Omental fat pad (tissue), 4 donors: ENCODE results near the gene EXOC3. TPM values are rescaled to one million over a fixed set of nuclear protein-coding genes. Genes with fewer than 3 reads are reported as not detected.

Source experiments
- ATAC-seq: fragments of 150-250 bp; one replicate; pipeline ENCODE4 v1.9.1; 2016; ENCODE audit warnings: mild to moderate bottlenecking, moderate library complexity; ENCODE audit not compliant: low FRiP score
- DNase-seq: peaks from one replicate; pipeline ENCODE4 v3.0.0-alpha.2; 2019; ENCODE audit warnings: low spot score
- CTCF ChIP-seq, 3 donors: fragments of 450-650 bp; IDR thresholded peaks; one replicate each; pipeline ENCODE4 v1.5.1; 2016 to 2017; ENCODE audit warnings: antibody characterized with exemption in 3 of 3, mild to moderate bottlenecking in 3 of 3, moderate library complexity in 2 of 3
- total RNA-seq, 4 donors: library from RNA; depleted of rRNA; stranded (reverse); fragments of >200 nt; gene quantifications; one replicate each; pipeline ENCODE4 v1.1.0, GENCODE V29; 2016

EXOC3 gene
- total RNA-seq, 4 donors from 2014 or later = 46.0 to 56.1 (median 49.5) TPM

DNA sequence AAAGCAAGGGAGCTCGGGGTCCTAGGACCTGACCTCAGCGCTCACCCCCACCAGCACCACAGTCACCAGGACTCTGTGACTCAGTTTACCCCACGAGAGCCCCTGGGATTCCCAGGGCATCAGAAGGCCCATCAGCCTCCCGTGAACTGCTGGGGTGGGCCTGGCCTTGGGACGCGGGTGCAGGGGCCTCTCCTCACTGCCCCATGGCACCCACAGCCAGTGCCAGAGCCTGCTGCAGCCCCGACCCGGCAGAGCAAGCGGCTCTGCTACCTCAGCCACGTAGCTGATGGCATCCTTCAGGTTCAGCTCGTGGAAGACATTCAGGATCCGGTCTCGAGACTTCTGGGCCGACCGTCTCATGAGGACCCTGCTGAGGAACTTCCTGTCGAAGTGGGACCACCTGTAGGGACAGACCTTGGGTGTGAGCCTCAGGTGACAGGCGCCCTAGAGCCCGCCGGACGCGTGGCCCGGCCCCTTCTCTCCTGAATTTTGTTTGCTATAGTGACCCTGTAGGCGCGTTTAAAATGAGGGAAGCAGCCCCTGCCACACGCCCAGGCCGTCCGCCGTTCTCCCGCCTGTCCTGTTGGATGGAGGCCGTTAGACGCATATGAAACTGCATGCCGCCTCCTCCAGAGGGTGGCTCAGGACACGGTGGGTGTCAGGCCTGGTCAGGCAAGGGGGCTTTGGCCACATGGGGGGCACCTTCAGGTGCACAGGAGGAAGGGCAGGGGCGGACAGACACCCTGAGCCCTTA, 36.8 kb downstream of the EXOC3 start:
- no peak for TF ChIP-seq CTCF (IDR thresholded peaks at IDR 0.05)
- ATAC-seq (no peak), DNase-seq (no peak)

DNA sequence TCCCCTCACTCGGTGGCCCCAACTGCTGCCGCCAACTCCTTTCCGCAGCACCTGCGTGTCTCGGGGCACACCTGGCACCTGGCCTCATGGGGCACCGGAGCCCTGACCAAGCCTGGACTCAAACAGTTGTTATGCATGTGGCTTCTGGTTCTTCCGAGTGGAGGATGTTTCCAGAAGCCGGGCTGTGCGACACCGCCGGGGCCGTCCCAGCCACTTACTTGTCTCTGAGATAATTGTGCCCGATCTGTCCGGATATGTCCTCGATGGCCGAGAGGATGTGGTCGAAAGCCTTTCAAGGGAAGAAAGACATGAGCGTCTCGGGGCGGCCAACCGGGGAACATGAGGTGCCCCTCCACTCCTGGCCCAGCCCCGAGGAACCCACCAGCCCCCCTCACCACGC, 38.4 kb downstream of the EXOC3 start:
- ATAC-seq = no peak
- TF ChIP-seq CTCF (IDR thresholded peaks at IDR 0.05) = no peak
- DNase-seq = no peak

- no peak for TF ChIP-seq CTCF (IDR thresholded peaks at IDR 0.05)
- ATAC-seq = no peak
- no peak for DNase-seq
These were observed 39.0 kb downstream of the EXOC3 start for GRCh38 chr5:482021-482420.

- TF ChIP-seq CTCF (IDR thresholded peaks at IDR 0.05) = no peak
- no peak for DNase-seq
- no peak for ATAC-seq
These were observed 39.5 kb downstream of the EXOC3 start for GRCh38 chr5:482506-482905.

DNA sequence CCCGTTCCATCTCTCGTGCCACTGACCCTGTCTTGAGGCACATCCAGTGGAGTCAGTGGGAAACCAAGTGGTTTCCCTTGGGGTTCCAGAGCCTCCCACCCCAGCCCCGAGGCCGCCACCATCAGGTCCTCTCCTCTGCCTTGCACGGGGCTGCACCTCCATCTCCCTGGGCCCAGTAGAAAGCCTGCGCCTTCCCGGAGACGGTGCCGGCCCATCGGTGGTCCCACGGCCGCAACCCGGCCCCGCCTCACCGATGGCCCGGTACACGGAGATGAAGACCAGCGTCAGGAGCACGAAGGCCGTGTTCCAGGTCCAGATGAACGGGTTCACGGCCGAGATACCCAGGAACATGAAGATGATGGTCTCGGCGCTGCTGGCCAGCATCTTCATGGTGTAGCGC, 40.0 kb downstream of the EXOC3 start:
- no peak for ATAC-seq
- DNase-seq = no peak
- TF ChIP-seq CTCF (IDR thresholded peaks at IDR 0.05) = no peak

- DNase-seq (no peak), ATAC-seq (no peak)
These were observed 40.6 kb downstream of the EXOC3 start for GRCh38 chr5:483434-484140.

More at GRCh38 chr5:483434-484140, 40.6 kb downstream of the EXOC3 start:
- TF ChIP-seq CTCF (IDR thresholded peaks at IDR 0.05) = no peak
